Mammary epithelial cell (primary cell): ENCODE results near the gene SKI.

ENCODE experiments used
- CTCF ChIP-seq, 2 donors: IDR thresholded peaks in 1 of 2; conservative IDR thresholded peaks in 1 of 2; 2 replicates each; pipeline ENCODE4 v1.5.1; 2011 to 2012; ENCODE audit warnings: inconsistent platforms in 2 of 2, low read length in 2 of 2, mild to moderate bottlenecking in 2 of 2, control low read depth in 1 of 2, low read depth in 1 of 2; ENCODE audit not compliant: insufficient read depth in 1 of 2; ENCODE audit errors: extremely low read depth in 1 of 2
- EZH2 ChIP-seq: IDR thresholded peaks from 2 replicates; pipeline ENCODE4 v1.6.1; 2012; ENCODE audit warnings: low read length, inconsistent platforms, borderline replicate concordance

DNA sequence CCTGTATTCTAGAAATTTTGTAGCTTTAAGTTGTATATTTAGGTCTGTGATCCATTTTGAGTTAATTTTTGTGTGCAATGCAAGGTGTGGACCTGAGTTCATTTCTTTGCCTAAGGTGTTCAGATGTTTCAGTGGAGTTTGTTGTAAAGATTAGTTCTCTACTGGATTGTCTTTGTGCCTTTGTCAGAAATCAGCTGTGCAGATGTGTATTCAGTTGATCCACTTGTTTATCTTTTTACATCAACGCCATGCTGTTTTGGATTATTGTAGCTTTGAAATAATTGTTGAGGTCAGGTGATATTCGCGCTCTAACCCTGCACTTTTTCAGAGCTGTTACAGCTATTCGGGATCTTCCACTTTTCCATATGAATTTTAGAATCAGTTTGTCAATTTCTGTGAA lies 32.8 kb downstream of the SKI start:
- TF ChIP-seq CTCF (conservative IDR thresholded peaks at IDR 0.05 in 1 of 2, IDR thresholded peaks at IDR 0.05 in 1 of 2; ENCODE audit: extremely low read depth in 1 of 2, insufficient read depth in 1 of 2, low read depth in 1 of 2, low read length in 2 of 2) (no peak), EZH2 (no peak)
